T-helper 1 cell treated with Interleukin-12 subunit alpha and Interleukin-12 subunit beta and Interleukin-4 antibody, amounts not matched to agents 30 ng/mL and 1 ng/mL, for 36 hours (primary cell): ENCODE data around the gene DTNBP1. TPM values are rescaled to one million over a fixed set of nuclear protein-coding genes. Genes with fewer than 3 reads are reported as not detected.

Source experiments
- intact Hi-C: fragments of 100-400 bp; cut with micrococcal nuclease; formaldehyde crosslinking; loops from one replicate; pipeline ENCODE4 v1.15.1; 2024
- total RNA-seq: library from RNA; stranded (reverse); gene quantifications from 2 replicates; pipeline ENCODE4 v1.2.3, GENCODE V29; 2022

The DTNBP1 gene
- total RNA-seq, 1 donor from 2014 or later, result 29.2 TPM

DNA sequence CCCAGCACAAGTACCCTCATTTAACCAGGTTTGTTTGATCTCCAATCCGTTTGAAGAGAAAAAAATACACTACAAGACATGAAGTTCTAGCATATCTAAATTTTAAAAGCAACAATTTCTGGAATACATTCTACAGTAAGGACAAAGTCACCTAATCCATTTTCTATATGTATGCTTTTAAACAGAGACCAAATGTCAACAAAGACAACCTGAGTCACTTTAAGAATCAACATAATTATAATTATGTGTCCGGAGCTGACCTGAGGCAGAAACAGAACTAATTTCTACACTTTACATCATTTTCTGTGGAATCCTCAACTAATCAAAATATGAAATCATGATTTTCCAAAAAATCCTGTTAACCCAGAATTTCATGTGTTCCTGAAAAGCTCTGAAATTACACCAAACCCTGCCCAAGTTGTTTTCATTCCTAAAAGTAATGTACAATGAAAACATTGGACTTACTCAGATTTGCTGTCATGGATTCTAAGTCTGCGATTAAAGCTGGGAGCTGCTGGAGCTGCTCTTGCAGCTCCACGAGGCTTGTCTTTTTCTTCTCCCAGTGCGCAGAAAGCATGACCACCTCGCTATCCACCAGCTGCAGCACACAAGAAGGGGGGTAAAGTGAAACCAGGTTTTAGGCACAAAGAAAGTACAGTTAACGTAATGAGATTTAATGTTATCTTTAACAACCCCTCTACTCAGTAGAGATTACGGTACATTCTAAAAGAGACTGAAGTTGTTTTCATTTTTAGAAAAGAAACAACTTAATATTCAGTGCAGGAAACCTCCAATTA is 35.8 kb downstream of the DTNBP1 start:
- intact Hi-C loops, result loop anchor here (10.0 kb wide), 4 partner anchors 102 to 1552 kb away; no protein-coding TSS in a partner anchor

DNA sequence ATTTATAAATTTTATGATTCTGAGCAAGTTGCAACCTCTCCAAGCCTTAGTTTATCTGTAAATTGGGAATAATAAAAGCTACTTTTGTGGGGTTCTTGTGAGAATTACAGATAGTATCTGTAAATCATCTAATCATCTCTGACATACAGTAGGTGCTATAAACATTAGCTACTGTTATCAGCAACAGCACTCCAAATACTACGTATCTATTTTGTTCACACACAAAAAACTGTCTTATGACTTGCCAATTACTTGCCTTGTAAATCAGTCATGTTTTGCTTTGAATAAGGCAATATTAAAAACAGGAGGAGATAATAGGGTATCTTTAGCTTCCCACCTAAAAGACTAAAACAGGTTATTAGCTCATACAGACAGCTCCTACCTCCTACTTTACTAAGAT is 36.7 kb downstream of the DTNBP1 start:
- intact Hi-C loops, result loop anchor here (10.0 kb wide), 4 partner anchors 101 to 1551 kb away; no protein-coding TSS in a partner anchor

DNA sequence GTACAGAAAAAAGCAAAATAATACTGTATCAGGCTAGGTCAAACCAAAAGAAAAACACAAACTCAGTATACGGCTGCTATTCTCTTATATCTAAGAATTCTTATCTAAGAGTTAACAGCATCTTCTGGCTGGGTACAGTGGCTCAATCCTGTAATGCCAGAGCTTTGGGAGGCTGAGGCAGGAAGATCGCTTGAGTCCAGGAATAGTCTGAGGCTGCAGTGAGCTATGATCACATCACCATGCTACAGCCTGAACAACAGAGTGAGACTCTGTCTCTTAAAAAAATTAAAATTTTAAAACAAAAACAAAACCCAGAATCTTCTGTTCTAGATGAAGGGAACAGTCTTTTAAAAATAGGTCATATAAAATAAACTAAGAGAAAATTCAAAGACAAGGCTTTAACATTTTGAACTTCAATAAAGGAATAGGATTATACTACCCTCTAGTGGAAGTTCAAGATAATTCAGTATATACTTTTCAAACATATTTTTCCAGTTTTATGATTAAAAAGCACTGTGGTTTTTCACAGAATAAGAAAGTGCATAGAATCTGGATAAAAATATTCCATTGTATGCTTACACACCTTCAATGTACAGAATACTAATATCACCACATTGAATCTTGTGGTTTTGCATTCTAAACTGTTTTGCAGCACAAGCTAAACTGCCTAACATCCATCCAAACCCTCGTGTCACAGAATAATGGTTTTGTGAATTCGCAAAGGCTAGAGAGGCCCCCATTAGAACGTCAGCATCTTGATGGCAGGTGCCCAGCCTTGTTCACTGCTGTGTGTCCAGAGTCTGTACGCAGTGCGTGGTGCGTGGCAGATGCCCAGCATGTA is 39.3 kb downstream of the DTNBP1 start:
- intact Hi-C loops, result loop anchor here (1.0 to 10.0 kb wide), 12 partner anchors 99 to 1714 kb away; no protein-coding TSS in a partner anchor

DNA sequence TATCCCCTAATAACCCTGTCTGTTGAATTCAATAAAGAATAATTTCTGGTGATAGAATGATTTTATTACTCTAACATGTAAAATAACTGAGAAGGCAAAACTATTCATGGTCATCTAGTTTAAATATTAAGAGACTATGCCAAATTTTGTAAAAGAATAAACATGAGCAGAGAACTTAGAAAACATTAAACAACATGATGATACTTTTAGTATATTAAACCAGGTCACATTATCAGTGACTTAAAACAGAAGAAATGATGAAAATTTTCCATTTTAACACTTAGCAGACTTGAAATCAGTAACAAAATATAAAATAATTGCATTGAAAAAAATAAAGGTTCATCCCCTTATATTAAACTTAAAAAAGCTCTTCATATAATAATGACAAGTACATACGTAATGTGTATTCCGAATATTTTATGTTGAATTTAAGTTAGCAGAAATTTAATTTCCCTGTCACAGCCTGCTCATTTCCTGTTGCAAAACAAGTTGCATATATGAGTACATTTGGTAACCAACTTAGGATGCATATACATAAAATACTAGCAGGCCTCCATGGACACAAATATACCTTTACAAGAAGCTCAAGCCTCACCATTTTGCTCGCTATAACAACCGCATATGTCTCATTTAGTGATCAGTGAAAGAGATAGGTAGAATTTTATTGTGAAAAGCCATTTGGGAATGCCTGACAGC is 40.6 kb downstream of the DTNBP1 start:
- intact Hi-C loops, result loop anchor here (2.0 to 10.0 kb wide), 5 partner anchors 97 to 1547 kb away; no protein-coding TSS in a partner anchor

DNA sequence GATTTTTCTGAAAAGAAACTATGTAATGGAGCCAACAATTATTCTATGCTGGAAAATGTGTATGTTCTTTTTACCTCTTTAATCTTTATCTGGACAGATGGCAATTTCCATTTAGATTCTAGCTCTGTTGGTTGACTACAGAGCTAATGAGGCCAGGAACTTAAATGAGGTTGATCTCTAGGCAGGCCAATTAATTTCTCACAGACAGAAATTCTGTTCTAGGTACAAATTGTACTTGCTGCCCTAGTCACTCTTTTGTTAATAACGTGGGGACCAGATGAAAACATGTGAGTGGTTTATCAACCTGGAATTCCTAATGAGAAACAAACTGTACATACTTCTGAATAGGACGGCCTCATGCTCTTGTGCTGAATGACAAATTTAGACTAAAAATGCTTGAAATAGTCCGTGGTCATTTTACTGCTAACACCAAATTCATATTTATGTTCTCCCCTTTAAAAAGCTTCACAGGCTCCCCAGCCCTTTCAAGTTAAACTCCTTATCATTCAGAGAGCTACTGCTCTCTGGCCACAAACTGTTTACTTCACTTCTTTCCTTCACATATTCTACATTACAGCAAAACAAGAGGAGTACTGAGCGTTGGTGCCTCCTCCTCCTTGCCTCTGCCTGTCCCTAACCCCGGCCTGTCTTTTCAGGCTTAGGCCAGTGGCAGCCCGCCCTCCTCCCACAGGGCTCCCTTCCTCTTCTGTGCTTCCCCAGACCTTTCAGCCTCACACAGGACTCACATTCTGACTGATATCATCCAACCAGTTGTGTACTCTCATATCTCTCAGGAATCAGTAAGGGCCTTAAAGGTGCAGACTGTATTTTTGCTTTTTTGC is 41.4 kb downstream of the DTNBP1 start:
- intact Hi-C loops, result loop anchor here (2.0 to 10.0 kb wide), 5 partner anchors 97 to 1547 kb away; no protein-coding TSS in a partner anchor

DNA sequence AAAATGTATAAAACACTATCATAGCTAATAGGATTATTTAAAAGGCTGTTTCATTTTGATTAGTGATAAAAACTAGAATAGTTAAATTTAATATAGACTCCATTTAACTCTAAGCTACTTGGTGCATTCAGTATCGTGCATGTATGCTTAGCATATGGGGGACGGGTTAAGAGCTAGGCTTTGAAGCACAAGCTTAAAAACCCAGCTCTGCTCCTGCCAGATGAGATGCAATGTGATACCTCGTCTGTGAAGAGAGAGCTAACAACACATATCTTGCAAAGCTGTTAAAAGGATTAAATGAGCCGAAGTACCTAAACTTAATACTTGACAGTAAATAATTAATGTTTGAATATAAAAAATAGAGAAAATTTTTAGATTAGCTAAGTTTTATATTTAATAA is 42.2 kb downstream of the DTNBP1 start:
- intact Hi-C loops, result loop anchor here (10.0 kb wide), 4 partner anchors 96 to 1546 kb away; no protein-coding TSS in a partner anchor

DNA sequence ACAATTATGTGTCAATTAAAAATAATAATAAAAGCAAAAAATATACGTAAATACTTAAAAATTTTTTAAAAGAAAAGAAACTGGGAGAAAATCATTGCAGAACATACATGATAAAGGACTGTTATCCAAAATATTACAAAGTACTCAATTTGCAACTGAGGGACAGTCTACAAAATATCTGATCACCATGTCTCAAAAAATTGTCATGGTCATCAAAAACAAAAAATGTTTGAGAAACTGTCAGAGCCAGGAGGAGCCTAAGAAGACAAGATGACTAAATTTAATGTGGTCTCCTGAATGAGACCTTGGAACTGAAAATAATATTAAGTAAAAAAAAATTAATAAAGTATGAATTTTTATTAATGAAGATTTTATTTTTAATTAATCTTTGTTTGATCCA is 43.5 kb downstream of the DTNBP1 start:
- intact Hi-C loops, result no loop called here

DNA sequence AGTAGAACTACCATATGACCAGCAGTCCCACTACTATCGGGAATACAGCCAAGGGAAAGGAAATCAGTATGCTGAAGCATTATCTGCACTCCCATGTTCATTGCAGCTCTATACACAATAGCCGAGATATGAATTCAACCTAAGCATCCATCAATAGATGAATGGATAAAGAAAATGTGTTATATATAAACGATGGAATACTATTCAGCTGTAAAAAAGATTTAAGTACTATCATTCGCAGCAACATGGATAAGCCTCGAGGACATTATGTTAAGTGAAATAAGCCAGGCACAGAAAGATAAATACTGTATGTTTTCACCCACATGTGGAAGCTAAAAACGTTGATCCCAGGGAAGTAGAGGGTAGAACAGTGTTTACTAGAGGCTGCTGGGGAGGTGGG is 44.1 kb downstream of the DTNBP1 start:
- intact Hi-C loops, result no loop called here

DNA sequence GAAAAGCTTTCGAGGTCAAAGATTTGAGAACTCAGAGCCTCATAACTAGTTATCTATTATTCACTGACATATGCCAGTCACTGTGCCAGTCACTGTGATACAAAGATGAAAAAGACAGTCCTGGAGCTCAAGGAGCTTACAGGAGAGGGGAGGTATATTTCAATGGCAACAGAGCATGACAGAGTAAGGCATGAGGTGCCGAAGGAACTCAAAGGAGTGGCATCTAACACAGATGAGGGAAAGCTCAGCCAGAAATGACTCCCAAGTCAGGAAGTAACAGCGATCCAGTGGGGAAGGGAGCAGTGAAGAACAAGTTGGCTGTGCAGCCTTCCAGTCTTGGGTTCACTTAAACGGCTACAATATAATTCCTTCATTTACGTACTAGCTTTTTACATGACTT is 46.6 kb downstream of the DTNBP1 start:
- intact Hi-C loops, result no loop called here

DNA sequence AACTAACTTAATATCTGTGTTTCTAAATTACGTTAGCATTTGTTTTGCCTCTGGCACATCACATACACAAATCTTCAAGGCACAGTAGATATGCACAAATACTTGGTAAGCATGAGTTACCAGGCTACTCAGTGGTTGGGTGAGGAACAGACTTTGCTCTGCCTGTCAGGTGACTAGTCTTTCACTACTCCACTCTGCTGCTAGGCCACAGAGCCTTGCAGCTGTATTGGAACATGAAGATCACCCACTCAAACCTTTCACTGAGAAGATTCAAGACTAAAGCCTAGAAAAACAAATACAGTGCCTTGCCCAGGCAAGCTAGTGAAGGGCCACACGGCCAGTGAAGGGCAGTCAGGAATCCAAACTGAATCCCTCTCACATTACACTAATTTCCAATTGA is 47.0 kb downstream of the DTNBP1 start:
- intact Hi-C loops, result no loop called here

DNA sequence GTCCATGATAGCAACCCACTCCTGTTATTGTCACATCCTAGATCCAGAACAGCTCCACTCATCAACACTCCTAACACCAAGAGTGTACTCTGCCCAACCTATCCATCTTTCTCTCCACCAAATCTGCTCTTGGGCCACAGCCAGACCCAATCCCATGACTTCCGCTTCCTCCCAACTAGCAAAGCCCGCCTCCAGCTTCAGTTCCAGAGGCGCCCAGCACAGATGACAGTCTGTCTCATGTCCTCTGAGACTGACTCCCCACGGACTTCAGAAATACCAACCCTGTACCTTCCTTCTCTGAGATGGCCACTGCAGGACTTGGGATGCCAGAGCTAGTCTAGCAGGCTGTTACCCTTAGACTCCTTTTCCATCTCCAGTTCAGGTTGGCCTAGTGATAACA is 48.6 kb downstream of the DTNBP1 start:
- intact Hi-C loops, result no loop called here

DNA sequence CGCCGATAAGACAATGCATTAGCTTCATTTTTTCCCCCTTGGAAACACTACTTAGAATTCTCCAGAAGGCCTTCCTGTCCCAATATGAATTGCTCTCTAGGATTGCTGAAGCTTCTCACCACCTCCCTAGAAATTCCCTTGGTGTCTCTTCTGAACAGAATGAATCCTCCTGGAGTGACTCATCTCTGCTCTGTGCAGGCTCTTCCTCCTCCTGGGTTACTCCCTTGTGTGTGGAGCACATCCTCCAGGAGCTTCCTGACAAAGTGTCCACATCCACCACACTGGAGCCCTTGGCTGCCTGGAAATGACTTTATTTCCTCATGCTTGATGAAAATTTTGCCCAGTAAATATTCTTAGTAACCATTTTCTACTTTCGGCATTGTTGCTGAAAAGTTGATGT is 54.4 kb downstream of the DTNBP1 start:
- intact Hi-C loops, result no loop called here

DNA sequence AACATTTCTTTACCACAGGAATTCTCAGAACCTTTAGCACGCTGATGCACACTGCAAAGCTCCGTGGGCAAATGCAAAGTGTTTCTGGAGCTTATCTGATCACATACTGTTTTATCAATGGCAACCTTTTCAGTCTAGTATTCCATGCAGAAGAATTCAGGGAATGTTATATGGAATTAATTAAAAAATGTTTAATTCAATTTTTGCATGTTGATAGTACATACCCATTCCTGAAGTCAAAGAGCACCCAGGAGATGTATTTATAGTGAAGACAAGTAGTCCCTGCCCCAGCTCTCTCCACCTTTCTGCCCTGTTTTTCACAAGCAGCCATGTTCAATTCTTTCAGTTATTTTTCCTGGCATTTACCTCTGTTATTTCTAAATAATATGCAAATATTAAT is 55.2 kb downstream of the DTNBP1 start:
- intact Hi-C loops, result no loop called here

DNA sequence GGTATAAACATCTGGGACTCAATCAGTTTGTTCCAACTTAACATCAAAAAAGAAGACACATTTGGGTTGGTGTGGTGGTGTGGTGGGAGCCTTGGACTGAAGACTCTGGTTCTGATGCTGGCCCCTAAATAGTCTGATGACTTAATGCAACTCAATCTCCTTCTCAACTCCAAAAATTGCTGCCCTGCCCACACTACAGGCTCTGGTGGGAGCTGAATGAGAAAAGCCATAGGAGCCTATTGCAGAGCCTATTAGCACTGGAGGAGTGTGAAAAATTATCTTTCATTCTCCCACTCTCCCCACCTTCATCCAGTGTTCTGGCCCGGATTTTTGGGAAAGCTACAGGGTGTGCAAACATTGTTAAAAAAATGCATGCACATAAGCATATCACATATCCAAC is 56.5 kb downstream of the DTNBP1 start:
- intact Hi-C loops, result no loop called here

DNA sequence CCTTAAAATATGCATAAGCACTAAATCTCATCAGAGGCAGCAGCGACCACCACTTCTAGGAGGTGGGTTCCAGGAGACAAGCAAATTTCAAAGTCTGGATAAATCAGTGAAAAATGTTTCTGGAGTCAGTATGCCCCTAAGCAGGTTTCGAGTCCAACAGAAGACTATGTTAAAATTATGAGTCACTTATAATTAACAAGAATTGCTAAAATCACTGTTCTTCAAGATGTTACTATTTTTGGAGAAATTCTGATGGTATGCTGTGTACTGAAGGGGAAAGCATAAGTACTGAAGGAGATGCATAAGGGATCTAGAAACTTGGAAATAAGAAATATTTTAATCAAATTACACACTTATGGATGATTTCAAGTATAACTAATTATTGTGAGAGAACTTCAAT is 58.0 kb downstream of the DTNBP1 start:
- intact Hi-C loops, result no loop called here

DNA sequence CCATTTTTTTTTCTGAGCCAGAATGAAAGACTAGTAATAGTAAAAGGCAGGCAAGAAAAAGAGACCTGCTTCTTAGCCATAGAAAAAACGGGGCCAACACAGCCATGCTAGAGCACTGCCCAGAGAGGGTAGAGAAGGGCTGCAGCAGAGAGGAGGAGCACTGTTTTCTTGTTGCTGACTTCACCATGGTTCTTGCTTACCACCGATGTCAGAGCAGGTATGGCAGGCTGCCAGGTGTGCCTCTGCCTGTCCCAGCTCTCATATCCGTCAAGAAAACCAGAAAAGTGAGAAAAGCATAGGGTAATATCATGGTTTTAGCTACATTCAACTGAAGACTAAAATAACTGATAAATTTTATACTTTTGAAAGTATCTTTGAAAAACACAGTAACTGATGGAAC is 60.7 kb downstream of the DTNBP1 start:
- intact Hi-C loops, result no loop called here

DNA sequence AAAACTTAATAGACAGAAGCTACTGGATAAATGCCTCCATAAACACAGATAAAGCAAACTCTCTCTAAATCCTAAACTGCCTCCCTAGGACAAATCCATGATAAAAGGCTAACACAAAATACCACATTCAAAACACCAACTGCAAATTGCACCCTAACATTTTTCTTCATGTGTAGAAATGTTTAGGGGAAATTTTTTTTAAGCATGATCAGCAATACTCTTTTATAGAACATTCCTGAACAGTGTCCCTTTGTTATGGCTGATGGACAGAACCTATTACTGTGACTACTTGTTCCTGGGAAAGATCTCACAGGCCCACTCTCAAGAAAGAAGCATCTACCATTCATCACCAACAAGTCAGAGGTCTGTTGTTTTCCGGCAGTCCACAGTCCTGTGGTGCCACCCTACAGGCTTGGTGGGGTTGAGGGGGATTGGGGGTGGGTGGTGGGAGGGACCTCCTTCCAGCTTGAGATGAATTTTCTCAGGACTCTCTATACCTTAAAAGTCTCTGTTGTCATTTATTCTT is 64.5 kb downstream of the DTNBP1 start:
- intact Hi-C loops, result no loop called here

DNA sequence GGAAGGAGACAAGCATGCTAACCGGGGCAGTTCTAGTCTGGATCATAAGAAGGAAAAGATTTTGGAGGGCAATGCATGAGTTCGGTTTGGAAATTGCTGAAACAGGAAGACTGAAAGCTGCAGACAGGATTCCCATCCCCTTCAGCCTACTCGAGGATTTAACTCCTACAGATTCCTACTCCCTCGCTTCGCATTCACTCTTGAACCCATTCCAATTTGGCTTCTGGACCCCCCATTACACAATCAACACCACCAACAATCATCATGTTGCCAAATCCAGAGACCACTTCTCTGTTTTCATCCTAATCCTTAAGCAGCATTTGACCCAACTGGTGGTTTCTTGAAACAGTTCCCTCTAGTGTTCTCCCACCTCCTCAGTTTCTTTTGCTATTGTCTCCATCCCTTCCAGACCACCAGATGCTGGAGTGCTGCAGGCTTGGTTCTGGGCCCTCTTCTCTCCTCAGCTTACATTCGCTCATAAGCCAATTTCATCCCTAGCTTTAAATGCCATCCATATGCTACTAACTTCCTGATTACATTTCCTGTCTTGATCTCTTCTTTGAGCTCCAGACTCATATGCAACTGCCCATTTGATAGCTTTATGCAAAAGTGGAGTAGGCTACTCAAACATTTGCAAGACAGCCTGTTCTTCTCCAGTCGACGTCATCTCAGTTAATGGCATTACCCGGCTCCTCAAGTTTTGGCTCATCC is 66.5 kb downstream of the DTNBP1 start:
- intact Hi-C loops, result no loop called here

DNA sequence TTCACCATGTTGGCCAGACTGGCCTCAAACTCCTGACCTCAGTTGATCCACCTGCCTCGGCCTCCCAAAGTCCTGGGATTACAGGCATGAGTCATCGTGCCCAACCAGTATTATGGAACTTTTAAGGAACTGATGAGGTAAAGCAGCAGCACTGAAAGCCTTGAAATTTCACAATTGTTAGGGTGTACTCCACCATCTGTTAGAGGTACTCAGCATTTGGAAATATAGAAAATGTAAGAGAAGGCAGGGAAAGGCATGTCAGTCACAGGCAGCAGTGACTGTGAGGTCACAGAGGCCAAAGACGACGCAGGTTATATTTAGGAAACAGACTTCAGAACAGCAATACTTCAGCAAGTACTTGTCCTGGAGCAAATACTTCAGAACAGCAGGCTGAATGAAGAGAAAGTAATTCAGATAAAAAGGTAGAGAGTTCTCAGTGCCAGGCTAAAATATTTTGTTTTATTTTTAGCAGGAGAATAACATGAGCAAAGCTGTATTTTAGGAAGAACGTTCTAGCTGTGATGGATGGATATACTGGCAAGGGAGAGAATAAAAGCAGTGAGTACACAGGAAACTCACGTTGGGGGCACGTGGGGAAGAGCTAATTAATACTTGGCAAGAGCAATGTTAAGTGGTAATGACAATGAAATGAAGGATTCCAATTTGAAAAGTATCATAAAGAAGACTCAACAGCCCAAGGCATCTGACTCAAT is 67.2 kb downstream of the DTNBP1 start:
- intact Hi-C loops, result no loop called here
